Measurements from ENCODE around the gene ACACA. TPM values are rescaled to one million over a fixed set of nuclear protein-coding genes. Genes with fewer than 3 reads are reported as not detected.

Gene ACACA
- polyA plus RNA-seq, 1 experiment: 57.9 TPM

DNA sequence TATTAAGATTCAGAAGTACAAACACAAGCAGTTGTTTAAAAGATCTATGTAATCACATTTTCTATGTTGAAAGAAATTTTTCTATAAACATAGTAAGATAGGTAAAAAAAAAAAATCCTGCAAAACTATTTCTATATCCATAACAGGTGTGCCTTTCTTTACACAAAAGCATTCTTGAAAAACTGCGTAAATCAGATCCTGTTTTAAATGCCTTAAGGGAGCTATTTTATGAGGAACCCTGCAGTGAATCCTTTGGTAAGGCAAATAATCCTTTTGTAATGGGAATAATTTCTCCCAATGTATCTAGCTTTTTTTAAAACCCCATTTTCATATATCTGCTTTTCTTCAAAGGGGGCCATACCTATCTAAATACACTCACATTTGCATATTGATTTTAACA, 300.6 kb downstream of the ACACA start:
- no peak for DNase-seq (ENCODE audit: low read depth, low spot score)
- Histone ChIP-seq H3K27me3 (ENCODE audit: control insufficient read depth, insufficient read depth, low read length) (no peaks in the 10 kb centered on the region), H3K27ac (ENCODE audit: low read depth, low read length) (no peak overlapping the region), H3K9me3 (ENCODE audit: control insufficient read depth, insufficient read depth, low read length) (no peaks in the 10 kb centered on the region), H3K4me3 (ENCODE audit: low read depth, low read length) (no peak overlapping the region)
- CTCF ChIA-PET: interaction anchor here (1.2 to 2.4 kb wide), 2 partner anchors 58 to 503 kb away, joined by 3 to 15 read pairs; no protein-coding TSS in a partner anchor
- POLR2A ChIA-PET: no interaction called here
- TF ChIP-seq, protein P1, sequence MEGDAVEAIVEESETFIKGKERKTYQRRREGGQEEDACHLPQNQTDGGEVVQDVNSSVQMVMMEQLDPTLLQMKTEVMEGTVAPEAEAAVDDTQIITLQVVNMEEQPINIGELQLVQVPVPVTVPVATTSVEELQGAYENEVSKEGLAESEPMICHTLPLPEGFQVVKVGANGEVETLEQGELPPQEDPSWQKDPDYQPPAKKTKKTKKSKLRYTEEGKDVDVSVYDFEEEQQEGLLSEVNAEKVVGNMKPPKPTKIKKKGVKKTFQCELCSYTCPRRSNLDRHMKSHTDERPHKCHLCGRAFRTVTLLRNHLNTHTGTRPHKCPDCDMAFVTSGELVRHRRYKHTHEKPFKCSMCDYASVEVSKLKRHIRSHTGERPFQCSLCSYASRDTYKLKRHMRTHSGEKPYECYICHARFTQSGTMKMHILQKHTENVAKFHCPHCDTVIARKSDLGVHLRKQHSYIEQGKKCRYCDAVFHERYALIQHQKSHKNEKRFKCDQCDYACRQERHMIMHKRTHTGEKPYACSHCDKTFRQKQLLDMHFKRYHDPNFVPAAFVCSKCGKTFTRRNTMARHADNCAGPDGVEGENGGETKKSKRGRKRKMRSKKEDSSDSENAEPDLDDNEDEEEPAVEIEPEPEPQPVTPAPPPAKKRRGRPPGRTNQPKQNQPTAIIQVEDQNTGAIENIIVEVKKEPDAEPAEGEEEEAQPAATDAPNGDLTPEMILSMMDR (IDR thresholded peaks at IDR 0.05; ENCODE audit: low read depth, low read length): no peak

DNA sequence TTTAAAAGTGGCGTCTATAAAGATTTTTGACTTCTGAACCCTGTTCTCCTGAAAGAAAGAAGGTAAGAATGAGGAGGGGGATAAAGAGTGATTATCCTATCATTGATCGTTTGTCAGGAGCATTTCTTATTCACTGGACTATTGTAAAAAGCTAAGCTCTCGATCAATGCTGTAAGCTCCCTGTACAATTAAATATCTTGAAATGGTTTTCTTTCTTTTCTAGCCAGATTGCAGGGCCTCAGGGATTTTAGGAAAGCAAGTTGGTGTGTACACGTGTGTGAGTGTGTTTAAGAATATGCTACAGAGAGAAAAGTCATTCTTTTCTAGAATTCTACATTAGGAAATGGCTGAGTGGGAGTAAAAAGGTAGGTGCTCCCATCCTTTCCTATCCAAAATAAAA, 303.4 kb downstream of the ACACA start:
- TF ChIP-seq, protein P1 (IDR thresholded peaks at IDR 0.05; ENCODE audit: low read depth, low read length): no peak
- Histone ChIP-seq H3K27ac (ENCODE audit: low read depth, low read length) (no peak overlapping the region), H3K27me3 (ENCODE audit: control insufficient read depth, insufficient read depth, low read length) (no peaks in the 10 kb centered on the region), H3K4me3 (ENCODE audit: low read depth, low read length) (no peak overlapping the region), H3K9me3 (ENCODE audit: control insufficient read depth, insufficient read depth, low read length) (no peaks in the 10 kb centered on the region)
- ChIA-PET CTCF (no interaction called here), POLR2A (no interaction called here)
- DNase-seq (ENCODE audit: low read depth, low spot score): no peak

DNA sequence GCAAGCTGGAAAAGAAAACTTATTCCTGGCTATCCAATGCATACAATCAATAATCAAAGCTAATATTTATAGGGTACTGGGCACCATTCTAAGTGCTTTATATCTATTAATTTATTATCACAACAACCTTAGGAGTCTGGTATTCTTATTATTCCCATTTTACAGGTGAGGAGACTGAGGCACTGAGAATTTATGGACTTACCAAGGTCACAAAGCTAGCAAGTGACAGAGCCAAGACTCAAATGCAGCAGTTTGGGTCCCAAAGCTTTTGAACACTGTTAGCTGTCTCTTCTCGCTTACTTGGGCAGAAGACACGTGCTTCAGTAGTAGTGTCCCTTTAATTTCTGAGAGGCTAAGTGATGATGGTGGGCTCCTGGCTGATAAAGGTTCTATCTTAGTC, 305.3 kb downstream of the ACACA start:
- TF ChIP-seq, protein P1 (IDR thresholded peaks at IDR 0.05; ENCODE audit: low read depth, low read length): no peak
- no peak overlapping the region for H3K27ac ChIP-seq (ENCODE audit: low read depth, low read length)
- POLR2A ChIA-PET: no interaction called here
- CTCF ChIA-PET: no interaction called here
- H3K27me3 ChIP-seq (ENCODE audit: control insufficient read depth, insufficient read depth, low read length): no peaks in the 10 kb centered on the region
- H3K9me3 ChIP-seq (ENCODE audit: control insufficient read depth, insufficient read depth, low read length): no peaks in the 10 kb centered on the region
- H3K4me3 ChIP-seq (ENCODE audit: low read depth, low read length): no peak overlapping the region
- DNase-seq (ENCODE audit: low read depth, low spot score): no peak

DNA sequence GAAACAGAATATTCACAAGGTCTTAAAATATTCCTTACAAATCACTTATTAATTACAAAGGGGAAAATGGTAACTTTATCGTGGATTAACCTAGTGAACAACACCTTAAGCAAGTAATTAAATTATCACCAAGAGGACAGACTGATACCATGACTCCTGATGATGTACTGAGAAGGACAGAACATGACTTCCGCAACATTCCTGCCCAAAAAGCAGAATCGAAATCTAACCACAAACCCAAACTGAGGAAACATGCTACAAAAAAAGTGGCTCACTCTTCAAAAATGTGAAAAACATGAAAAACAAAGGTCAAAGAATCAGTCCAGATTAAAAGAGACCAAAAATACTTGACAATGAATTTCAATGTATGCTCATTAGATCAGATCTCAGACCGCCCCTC, 306.4 kb downstream of the ACACA start:
- Histone ChIP-seq H3K9me3 (ENCODE audit: control insufficient read depth, insufficient read depth, low read length) (no peaks in the 10 kb centered on the region), H3K27ac (ENCODE audit: low read depth, low read length) (no peak overlapping the region), H3K27me3 (ENCODE audit: control insufficient read depth, insufficient read depth, low read length) (no peaks in the 10 kb centered on the region), H3K4me3 (ENCODE audit: low read depth, low read length) (no peak overlapping the region)
- no peak for DNase-seq (ENCODE audit: low read depth, low spot score)
- ChIA-PET POLR2A (no interaction called here), CTCF (interaction anchor here (1.0 kb wide), 1 partner anchor 273 kb away, joined by 3 read pairs; no protein-coding TSS in a partner anchor)
- TF ChIP-seq, protein P1 (IDR thresholded peaks at IDR 0.05; ENCODE audit: low read depth, low read length): no peak

DNA sequence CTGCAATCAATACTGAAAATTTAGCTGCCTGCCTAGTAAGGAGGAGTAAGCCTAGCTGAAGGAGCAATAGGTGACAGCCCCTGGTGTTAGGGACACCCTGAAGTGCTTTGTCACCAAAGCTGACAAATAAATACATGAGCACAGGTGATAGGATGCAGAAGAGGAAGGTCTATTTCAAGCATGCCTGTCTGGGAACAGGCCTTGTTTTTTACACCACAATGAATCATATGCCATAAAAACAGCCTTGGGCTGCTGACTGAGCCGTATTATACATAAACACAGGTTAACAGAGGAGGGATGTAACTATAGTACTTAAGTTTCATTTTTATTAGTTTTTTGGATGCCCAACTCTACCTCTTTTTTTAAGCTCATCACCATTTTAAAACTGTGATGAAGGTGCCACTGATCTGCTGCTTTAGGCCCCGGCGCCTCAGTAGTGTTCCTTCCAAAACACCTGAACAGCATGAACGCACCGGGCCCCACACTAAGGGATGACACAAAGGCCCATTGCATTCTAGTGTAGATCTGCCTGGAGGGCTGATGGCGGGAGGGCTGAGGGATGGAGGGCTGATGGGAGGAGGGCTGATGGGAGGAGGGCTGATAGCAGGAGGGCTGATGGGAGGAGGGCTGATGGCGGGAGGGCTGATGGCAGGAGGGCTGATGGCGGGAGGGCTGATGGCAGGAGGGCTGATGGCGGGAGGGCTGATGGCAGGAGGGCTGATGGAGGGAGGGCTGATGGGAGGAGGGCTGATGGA, 307.5 kb downstream of the ACACA start:
- POLR2A ChIA-PET: no interaction called here
- H3K4me3 ChIP-seq (ENCODE audit: low read depth, low read length): no peak overlapping the region
- TF ChIP-seq, protein P1 (IDR thresholded peaks at IDR 0.05; ENCODE audit: low read depth, low read length): no peak
- H3K9me3 ChIP-seq (ENCODE audit: control insufficient read depth, insufficient read depth, low read length): no peaks in the 10 kb centered on the region
- H3K27ac ChIP-seq (ENCODE audit: low read depth, low read length): no peak overlapping the region
- CTCF ChIA-PET: interaction anchor here (0.7 to 1.0 kb wide), 3 partner anchors 8 to 496 kb away, joined by 3 to 4 read pairs (median 3); no protein-coding TSS in a partner anchor
- no peaks in the 10 kb centered on the region for H3K27me3 ChIP-seq (ENCODE audit: control insufficient read depth, insufficient read depth, low read length)
- DNase-seq (ENCODE audit: low read depth, low spot score): no peak

All from AG04450 (cell line).